GM19193 (cell line): ENCODE data around the gene RMI1.
A peak's percentile ranks its signal among the peaks of the same experiment; 100 is the strongest.

ENCODE experiments used
- POLR2A ChIP-seq: IDR thresholded peaks from 4 replicates; pipeline ENCODE4 v1.6.1; 2011; ENCODE audit not compliant: insufficient read depth, insufficient read length; ENCODE audit errors: extremely low read depth

Gene RMI1

GRCh38 chr9:83964973-83965349 is 15.6 kb upstream of the RMI1 start:
- TF ChIP-seq POLR2A = peak; percentile 47

DNA sequence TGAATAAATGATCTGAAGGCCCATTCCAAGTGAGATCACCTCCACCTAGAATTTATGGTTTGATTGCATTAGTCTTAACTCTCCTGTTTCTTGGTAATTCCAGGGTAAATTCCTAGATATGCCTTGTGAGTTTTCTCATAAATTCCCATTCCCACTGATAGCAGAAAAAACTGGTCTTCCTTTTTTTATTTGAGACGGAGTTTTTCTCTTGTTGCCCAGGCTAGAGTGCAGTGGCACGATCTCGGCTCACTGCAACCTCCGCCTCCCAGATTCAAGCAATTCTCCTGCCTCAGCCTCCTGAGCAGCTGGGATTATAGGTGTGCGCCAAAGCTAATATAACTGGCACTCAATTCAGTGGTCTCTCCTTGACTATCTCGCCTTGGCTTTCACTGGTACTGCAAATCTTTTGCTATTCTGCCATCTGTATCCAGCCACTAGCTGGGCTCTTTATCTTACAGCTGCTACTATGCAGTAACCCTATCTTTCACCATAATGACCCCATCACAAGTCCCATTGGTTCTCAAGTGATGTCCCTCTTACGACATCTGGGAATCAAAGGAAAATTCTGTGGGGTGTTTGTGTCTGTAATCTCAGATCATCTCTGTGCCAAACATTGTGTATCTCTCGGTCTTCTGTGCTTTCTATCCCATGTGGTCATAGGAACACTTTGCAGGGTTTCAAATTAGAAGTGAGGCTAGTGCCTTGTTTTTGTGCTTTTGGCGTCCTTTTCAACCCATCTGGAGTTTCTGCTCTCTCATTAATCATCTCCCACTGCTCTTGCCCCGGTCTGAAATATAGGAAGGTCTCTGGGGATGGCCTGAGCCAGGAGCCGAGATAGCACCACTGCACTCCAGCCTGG is 15.0 kb upstream of the RMI1 start:
- TF ChIP-seq POLR2A = peak; percentile 22

- no peak for TF ChIP-seq POLR2A
Observed at GRCh38 chr9:83966209-83966582, 14.4 kb upstream of the RMI1 start.

DNA sequence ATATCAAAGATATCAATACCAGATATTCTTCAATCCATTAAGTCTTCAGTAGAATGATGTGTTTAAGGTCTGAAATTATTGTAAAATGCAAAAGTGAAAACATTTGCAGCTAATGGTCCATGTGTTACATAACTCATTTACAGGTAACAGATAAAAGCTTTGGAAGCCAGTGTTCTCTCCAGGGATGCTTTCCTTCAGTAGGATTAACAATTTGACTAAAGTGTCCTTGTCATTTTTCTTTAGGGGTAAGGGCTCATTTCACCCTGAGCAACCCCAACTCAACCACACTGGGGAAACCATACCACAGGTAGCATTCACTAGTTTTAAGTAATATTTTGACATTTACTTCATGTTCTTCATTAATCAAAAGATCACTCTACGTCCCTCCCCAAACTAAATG is 13.5 kb upstream of the RMI1 start:
- TF ChIP-seq POLR2A = no peak

DNA sequence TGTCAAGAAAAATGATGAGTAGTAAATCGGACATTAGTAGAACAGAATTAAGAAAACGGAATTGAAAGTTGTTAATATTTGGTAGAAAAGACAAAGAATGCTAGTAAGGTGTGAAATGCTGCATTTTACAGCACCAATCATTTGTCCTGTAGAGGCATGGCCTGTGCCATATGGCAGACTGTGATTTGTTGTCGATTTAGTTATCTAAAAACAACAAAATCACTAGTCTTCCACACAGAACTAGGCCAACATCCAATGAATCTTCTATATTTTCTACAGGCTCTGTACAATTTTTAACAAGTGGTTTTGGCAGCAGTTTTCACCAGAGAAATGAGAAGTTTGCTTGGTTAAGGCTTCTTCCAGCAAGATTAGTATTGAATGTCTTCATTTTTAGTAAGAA is 11.0 kb upstream of the RMI1 start:
- no peak for TF ChIP-seq POLR2A

GRCh38 chr9:83971485-83971884 is 9.1 kb upstream of the RMI1 start:
- TF ChIP-seq POLR2A = no peak

DNA sequence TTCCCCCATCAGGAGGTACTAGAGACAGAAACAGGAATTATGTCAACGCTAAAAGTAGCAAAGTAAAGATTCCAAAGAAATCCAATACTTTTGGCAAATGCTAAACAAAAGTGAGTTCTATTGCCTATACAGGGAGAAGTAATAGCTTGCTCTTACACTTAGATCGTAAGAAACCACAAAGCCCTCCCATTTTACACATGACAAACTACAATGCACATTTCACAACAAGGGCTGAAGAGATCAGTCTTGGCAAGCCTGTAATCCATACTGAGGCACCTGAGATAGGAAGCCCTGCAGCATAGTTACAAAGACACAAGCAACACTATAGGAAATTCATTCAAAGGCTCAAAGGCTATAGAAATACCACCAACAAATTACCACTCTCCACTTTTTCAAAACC is 8.3 kb upstream of the RMI1 start:
- TF ChIP-seq POLR2A = no peak

- TF ChIP-seq POLR2A = peak; percentile 39
Observed at GRCh38 chr9:83975300-83975699, 5.3 kb upstream of the RMI1 start.

DNA sequence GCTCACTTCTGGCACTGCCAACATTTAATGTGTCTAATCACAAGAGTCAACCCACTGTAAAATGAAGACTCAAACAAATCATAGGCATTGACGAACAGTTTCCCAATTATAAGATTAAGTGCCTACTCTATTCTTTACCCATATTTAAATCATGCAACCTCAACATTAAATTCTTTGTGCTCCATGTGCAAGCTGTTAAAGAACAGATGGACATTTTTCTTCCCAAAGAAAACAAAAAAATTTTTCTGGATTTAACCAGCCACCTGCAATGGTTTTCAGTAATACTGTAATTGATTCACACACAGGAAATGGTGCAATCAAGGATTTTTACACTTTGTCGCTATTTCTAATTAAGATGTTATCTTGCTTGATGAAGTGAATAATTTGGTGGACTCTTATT is 4.2 kb upstream of the RMI1 start:
- no peak for TF ChIP-seq POLR2A

DNA sequence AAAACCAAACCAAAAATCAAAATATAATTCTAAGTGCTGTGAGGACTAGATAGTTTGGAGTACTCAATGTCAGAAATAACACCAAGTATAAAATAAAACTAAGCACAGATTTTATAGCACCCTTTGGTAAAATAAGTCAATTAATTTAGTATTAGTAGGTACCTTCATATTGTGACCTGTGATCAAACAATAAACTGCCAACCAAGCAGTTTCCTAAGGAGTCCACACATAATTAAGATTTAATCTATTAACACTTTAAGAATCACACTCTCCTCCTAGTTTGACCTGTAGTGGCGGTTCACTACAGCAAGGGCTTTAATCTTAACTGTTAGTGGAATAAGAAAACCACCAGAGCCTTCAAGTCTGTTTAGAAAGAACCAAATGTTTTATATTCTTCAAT is 3.4 kb upstream of the RMI1 start:
- no peak for TF ChIP-seq POLR2A

- peak; percentile 5 for TF ChIP-seq POLR2A
Observed at GRCh38 chr9:83978992-83979811, 1.4 kb upstream of the RMI1 start.

DNA sequence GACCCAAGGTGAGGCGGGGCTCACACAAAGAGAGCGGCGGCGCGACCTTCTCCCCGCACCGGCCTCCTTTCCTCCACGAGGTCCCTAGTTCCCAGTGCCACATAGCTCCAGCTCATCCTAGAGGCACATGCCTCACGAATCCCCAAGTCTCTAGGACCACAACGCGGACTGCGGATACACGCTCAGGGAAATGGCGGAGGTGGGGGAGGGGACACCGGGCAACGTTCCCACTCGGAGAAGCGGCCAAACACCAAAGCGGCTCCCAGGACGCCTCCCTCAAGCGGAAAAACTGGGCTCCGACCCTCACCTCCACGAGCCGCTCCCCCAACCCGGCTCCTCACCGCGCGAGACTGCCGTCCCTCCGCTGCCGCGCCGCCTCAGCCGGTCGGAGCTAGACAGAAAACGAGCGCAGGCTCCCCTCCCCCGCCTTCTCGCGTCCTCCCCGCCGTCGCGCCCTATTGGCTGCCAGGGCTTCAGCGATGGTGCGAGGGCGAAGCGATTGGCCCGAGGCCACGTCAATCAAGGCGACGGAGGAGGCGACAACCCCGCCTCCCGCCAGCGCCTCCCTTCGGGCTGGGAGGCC is 702 bp upstream of the RMI1 start, which contains the start of gene HNRNPK:
HNRNPK (minus strand) TSS at position 404 of the 583 bp plus-strand sequence. CDS start 1,963 bp downstream, outside the sequence.
- TF ChIP-seq POLR2A = peak; percentile 75

DNA sequence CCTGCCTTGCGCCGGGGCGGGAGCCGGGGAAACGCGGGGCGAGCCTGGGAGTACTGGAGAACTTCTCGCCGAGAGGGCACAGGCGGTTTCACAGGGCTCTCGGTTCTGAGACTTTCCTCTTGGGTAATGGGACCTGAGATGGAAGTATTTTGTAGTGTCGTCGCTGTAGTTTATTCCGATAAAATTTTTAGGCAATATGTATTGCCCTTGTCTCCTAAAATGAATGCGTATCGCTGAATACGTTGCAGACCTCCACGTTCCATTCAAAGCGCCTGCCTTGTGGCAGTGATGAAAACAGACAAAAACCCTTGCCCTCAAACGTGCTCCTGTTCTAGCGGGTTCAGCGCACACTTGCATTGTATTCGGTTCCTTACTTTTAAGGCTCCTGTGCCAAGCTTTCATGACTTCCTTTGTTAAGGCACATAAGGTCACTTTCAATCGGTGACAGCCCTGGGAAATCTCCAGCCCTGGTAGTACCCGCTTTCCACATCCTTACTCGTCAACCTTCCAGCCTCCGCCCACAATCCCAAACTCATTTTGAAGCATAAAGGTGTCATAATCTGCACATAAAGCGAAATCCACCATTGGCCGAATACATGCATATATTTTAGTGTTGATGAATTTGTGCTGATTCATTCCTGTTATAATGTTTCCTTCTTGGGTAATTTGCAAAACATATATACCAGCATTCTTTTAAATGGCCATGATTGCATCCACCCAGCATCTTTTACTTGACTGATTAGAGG is 694 bp downstream of the RMI1 start:
- TF ChIP-seq POLR2A = no peak

GRCh38 chr9:83986195-83986594 is 5.6 kb downstream of the RMI1 start:
- no peak for TF ChIP-seq POLR2A

DNA sequence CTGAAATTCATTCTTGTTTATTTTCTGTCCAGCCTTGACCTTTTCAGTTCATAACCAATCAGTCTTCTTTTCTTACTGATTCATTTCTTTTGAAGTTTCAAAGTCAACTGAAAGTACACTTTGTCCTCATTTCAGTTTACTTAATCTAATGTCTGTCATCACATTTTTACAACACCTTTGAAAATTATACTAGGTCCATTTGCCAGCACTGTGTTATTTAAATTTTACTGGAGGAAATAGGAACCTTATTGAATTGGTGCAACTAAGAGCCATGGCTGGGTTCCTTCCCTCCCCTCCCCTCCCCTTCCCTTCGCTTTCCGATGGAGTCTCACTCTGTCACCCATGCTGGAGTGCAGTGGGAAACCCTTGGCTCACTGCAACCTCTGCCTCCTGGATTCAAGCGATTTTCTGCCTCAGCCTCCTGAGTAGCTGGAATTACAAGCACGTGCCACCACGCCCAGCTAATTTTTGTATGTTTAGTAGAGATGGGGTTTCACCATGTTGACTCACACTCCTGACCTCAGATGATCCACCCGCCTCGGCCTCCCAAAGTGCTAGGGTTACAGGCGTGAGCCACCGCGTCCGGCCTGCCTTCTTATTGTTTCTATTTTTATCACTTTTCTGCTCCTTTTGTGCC is 6.3 kb downstream of the RMI1 start:
- no peak for TF ChIP-seq POLR2A

DNA sequence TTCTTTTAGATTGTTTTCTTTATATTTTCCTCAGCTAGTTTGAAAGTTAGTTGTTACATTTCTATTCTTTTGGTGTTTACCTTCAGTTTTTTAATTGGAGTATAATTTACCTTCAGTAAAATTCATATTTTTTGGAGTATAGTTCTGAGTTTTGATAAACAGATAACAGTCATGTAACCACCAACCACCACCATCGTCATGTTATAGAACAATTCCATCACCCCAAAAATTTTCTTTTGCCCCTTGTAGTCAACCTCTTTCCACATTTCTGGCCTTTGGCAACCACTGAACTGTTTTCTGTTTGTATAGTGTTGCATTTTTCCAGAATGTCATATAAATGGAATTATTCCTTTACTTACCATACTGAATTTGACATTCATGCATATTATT is 6.8 kb downstream of the RMI1 start:
- no peak for TF ChIP-seq POLR2A
